Measurements from ENCODE around the gene KRT5.

DNA sequence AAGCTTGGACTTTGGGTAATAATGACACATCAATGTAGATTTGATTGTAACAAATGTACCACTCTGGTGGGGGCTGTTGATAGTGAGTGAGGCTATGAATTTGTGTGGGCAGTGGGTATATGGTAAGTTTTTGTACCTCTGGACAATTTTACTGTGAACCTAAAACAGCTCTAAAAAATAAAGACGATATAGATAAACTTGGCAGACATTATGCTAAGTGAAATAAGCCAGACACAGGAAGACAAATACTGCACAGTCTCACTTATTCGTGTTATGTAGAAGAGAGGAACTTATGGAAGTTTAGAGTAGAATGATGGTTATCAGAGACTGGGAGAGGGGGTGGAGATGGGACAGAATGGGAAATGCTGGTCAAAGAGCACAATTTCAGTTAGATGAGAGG lies 55.3 kb downstream of the KRT5 start:
- TF ChIP-seq RAD21 (IDR thresholded peaks at IDR 0.05; ENCODE audit: low read depth) (no peak), YY1 (IDR thresholded peaks at IDR 0.05; ENCODE audit: low read depth) (no peak), FOXM1 (IDR thresholded peaks at IDR 0.05; ENCODE audit: borderline replicate concordance, low read depth) (no peak), EP300 (IDR thresholded peaks at IDR 0.05; ENCODE audit: borderline replicate concordance) (no peak), TEAD4 (IDR thresholded peaks at IDR 0.05) (no peak), MAX (IDR thresholded peaks at IDR 0.05) (no peak), CEBPB (IDR thresholded peaks at IDR 0.05) (no peak), EGR1 (IDR thresholded peaks at IDR 0.05) (no peak), TAF1 (IDR thresholded peaks at IDR 0.05; ENCODE audit: low read depth) (no peak), REST (IDR thresholded peaks at IDR 0.05; ENCODE audit: low read depth) (no peak), NFIC (IDR thresholded peaks at IDR 0.05) (no peak), USF1 (IDR thresholded peaks at IDR 0.05) (no peak), ZBTB7A (IDR thresholded peaks at IDR 0.05; ENCODE audit: low read depth) (no peak)

Data from Ishikawa (cell line).